ENCODE data around the gene BCCIP.

Gene BCCIP

DNA sequence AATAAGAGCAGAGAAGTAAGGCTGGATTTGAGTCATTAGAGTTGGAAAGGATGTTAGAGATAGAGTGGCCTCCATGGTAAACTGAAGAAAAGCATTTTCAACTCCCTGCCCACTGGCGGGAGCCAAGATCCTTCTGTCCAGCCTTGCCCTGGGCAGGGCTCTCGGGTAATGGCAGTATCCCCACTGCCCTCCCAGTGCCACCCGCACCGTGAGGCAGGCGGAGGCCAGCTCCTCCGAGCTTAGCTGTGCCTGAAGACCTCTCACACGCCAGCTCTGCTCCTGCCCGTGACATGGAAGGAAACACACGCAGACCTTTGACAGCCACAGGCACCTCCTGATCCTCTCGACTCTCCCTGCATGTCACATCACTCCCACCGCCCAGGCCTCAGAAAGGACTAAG, 22.3 kb downstream of the BCCIP start:
- no peak overlapping the region for H3K27ac ChIP-seq
- TF ChIP-seq CTCF (conservative IDR thresholded peaks at IDR 0.05) (no peak), ZFX (IDR thresholded peaks at IDR 0.05) (no peak)

DNA sequence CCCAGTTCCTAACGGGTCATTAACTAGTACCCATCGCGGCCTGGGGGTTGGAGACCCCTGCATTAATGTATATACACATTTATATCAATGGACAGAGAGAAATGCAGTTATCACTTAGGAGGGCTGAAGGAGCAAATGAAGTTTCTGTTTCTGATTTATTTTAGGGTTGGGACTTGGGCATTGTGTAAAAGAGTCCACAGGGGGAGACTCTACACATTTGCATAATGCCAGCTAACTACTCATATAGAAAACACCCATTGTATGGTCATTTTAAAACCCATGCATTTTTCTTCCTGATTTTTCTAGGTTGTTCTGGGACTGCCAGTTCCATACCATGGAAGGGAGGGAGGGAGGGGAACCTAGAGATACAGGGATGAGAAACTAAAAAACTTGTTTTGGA, 23.5 kb downstream of the BCCIP start:
- no peak for TF ChIP-seq CTCF (conservative IDR thresholded peaks at IDR 0.05)
- TF ChIP-seq ZFX (IDR thresholded peaks at IDR 0.05) = no peak
- H3K27ac ChIP-seq = no peak overlapping the region

DNA sequence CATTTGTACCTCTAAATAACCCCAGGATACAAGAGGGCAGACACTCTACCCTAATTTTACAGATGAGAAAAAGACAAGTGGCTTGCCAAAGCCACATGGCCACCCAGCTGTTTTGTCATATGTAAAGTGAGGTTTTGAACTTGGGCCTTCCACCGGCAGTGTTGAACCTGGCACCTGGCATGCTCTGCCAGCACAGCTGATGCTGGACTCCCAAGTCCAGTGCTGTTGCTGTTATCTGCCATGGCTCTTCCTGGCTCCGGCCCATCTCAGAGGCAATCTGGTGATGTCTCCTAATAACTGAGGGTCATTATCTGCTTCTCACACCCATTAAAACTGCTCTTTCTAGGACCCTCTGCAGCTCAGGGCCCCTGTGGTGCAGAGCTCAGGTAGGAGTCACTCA, 25.0 kb downstream of the BCCIP start:
- H3K27ac ChIP-seq = no peak overlapping the region
- TF ChIP-seq CTCF (conservative IDR thresholded peaks at IDR 0.05) (no peak), ZFX (IDR thresholded peaks at IDR 0.05) (no peak)

- H3K27ac ChIP-seq = no peak overlapping the region
- TF ChIP-seq CTCF (conservative IDR thresholded peaks at IDR 0.05) (no peak), ZFX (IDR thresholded peaks at IDR 0.05) (no peak)
Measured at GRCh38 chr10:125848857-125849256, 25.5 kb downstream of the BCCIP start.

GRCh38 chr10:125849448-125849847, 26.1 kb downstream of the BCCIP start:
- no peak for TF ChIP-seq CTCF (conservative IDR thresholded peaks at IDR 0.05)
- no peak for TF ChIP-seq ZFX (IDR thresholded peaks at IDR 0.05)
- H3K27ac ChIP-seq = no peak overlapping the region

GRCh38 chr10:125850766-125851731, 27.7 kb downstream of the BCCIP start:
- TF ChIP-seq ZFX (IDR thresholded peaks at IDR 0.05) (no peak), CTCF (conservative IDR thresholded peaks at IDR 0.05) (no peak)
- H3K27ac ChIP-seq = no peak overlapping the region

DNA sequence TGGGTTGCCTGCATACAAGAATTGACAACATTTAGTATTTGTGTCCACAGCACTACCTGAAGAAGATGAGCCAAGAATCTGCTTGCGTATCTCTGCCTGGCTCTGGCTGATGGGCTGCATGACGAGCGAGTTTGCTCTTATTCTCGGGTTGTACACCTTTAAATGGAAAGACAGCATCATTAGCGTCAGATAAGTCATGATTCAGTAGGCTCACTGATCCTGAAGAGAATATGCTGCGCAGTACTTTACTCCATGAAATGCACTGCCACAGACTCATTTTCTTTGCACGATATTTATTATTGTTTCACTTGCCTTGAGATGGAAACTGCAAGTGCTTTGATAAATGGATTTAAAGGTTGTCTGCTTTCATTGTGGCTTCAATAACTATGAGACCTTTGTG, 29.1 kb downstream of the BCCIP start:
- no peak overlapping the region for H3K27ac ChIP-seq
- TF ChIP-seq ZFX (IDR thresholded peaks at IDR 0.05) (no peak), CTCF (conservative IDR thresholded peaks at IDR 0.05) (no peak)
